ENCODE data around the gene CLPX.

The CLPX gene

GRCh38 chr15:65099336-65099735, 85.8 kb downstream of the CLPX start:
- Histone ChIP-seq H3K9me3 (ENCODE audit: insufficient read depth, low read depth, low read length) (no peaks in the 10 kb centered on the region), H3K9ac (ENCODE audit: low read depth, low read length, poor library complexity, severe bottlenecking) (no peak overlapping the region)

More at GRCh38 chr15:65099336-65099735, 85.8 kb downstream of the CLPX start:
- H3K27me3 ChIP-seq (ENCODE audit: insufficient read depth, low read length, poor library complexity, severe bottlenecking) = no peaks in the 10 kb centered on the region
- no peaks in the 10 kb centered on the region for H3K9me2 ChIP-seq (replicated peaks; ENCODE audit: low read depth, low read length)
- no peaks in the 10 kb centered on the region for H3K4me1 ChIP-seq (ENCODE audit: insufficient read depth, low read length, poor library complexity, severe bottlenecking)
- H4K20me1 ChIP-seq (ENCODE audit: insufficient read depth, low read length, poor library complexity, severe bottlenecking) = no peaks in the 10 kb centered on the region
- H3K36me3 ChIP-seq (ENCODE audit: insufficient read depth, low read length) = no peaks in the 10 kb centered on the region
- no peak for TF ChIP-seq CTCF (conservative IDR thresholded peaks at IDR 0.05; ENCODE audit: low read length)
- no peak for TF ChIP-seq EZH2phosphoT487 (IDR thresholded peaks at IDR 0.05; ENCODE audit: borderline replicate concordance)
- no peaks in the 10 kb centered on the region for H3K79me2 ChIP-seq (ENCODE audit: insufficient read depth, low read length)
- H2AFZ ChIP-seq (ENCODE audit: low read length) = no peak overlapping the region
- H3K4me2 ChIP-seq (ENCODE audit: low read depth, low read length, poor library complexity, severe bottlenecking) = no peak overlapping the region
- no peak overlapping the region for H3K4me3 ChIP-seq (ENCODE audit: low read length, poor library complexity, severe bottlenecking)
- H3F3A ChIP-seq (ENCODE audit: low read depth) = no peaks in the 10 kb centered on the region
